CD14-positive monocyte (primary cell): ENCODE data around the gene CXCR6. TPM values are rescaled to one million over a fixed set of nuclear protein-coding genes. Genes with fewer than 3 reads are reported as not detected.
A peak's percentile ranks its signal among the peaks of the same experiment; 100 is the strongest.

Source experiments
- DNase-seq, 3 donors: peaks; one replicate each; pipeline ENCODE4 v3.0.0-alpha.2; 2011 to 2022
- H2AFZ ChIP-seq: 2 replicates; pipeline ENCODE4 v1.6.0; 2012; ENCODE audit warnings: mild to moderate bottlenecking, low read depth, low read length, inconsistent platforms; ENCODE audit not compliant: insufficient read depth, poor library complexity, severe bottlenecking
- H3K27ac ChIP-seq, 2 donors: 1 replicate in 1 of 2; 2 replicates in 1 of 2; pipeline ENCODE4 v1.5.1; 2012 to 2013; ENCODE audit warnings: low read length in 2 of 2, control low read depth in 1 of 2, inconsistent platforms in 1 of 2, low read depth in 1 of 2, mild to moderate bottlenecking in 1 of 2
- H3K27me3 ChIP-seq, 2 donors: one replicate each; pipeline versions ENCODE4 v1.6.0 to v1.6.1; 2011 to 2013; ENCODE audit warnings: low read length in 2 of 2; ENCODE audit not compliant: control insufficient read depth in 2 of 2, insufficient read depth in 2 of 2
- H3K36me3 ChIP-seq, 2 donors: replicated peaks in 1 of 2; 1 replicate in 1 of 2; 2 replicates in 1 of 2; pipeline versions ENCODE4 v1.5.1 to v1.6.1; 2012 to 2013; ENCODE audit warnings: low read length in 2 of 2, control low read depth in 1 of 2, inconsistent platforms in 1 of 2, mild to moderate bottlenecking in 1 of 2; ENCODE audit not compliant: insufficient read depth in 2 of 2, control insufficient read depth in 1 of 2
- H3K4me1 ChIP-seq, 2 donors: 1 replicate in 1 of 2; 2 replicates in 1 of 2; pipeline versions ENCODE4 v1.5.1 to v1.6.1; 2012 to 2013; ENCODE audit warnings: low read length in 2 of 2, control low read depth in 1 of 2, inconsistent platforms in 1 of 2, mild to moderate bottlenecking in 1 of 2, moderate library complexity in 1 of 2; ENCODE audit not compliant: insufficient read depth in 2 of 2, control insufficient read depth in 1 of 2
- H3K4me2 ChIP-seq: replicated peaks from 2 replicates; pipeline ENCODE3; 2012; ENCODE audit warnings: low read length, moderate library complexity, mild to moderate bottlenecking; ENCODE audit not compliant: poor library complexity, severe bottlenecking; ENCODE audit errors: extremely low read depth
- H3K4me3 ChIP-seq, 3 experiments: fragments of 200-600 bp in 1 of 3; sonication (generic) in 1 of 3; replicated peaks in 1 of 3; 1 replicate in 2 of 3; 2 replicates in 1 of 3; pipeline ENCODE4 v1.5.1; 2011 to 2013; ENCODE audit warnings: low read length in 3 of 3, mild to moderate bottlenecking in 3 of 3, control low read depth in 2 of 3, low read depth in 2 of 3, inconsistent platforms in 1 of 3, moderate library complexity in 1 of 3
- H3K79me2 ChIP-seq: 2 replicates; pipeline ENCODE4 v1.6.0; 2012; ENCODE audit warnings: mild to moderate bottlenecking, control low read depth, inconsistent platforms, low read length, moderate library complexity; ENCODE audit not compliant: insufficient read depth
- H3K9ac ChIP-seq: 2 replicates; pipeline ENCODE4 v1.6.0; 2017; ENCODE audit warnings: low read length, mild to moderate bottlenecking; ENCODE audit not compliant: insufficient read depth, poor library complexity, severe bottlenecking
- H3K9me3 ChIP-seq, 2 donors: replicated peaks in 1 of 2; 1 replicate in 1 of 2; 2 replicates in 1 of 2; pipeline versions ENCODE4 v1.5.1 to v1.6.1; 2012 to 2013; ENCODE audit warnings: low read length in 2 of 2, control low read depth in 1 of 2; ENCODE audit not compliant: control insufficient read depth in 1 of 2, insufficient read depth in 1 of 2
- H4K20me1 ChIP-seq: 2 replicates; pipeline ENCODE4 v1.6.0; 2012; ENCODE audit warnings: mild to moderate bottlenecking, low read length, control low read depth, moderate library complexity; ENCODE audit not compliant: insufficient read depth
- H3K27ac Mint-ChIP-seq, 7 donors: one replicate each; pipeline ENCODE4 v1.8.0; 2020; ENCODE audit warnings: mild to moderate bottlenecking in 7 of 7, mixed read lengths in 7 of 7, moderate library complexity in 6 of 7, inconsistent platforms in 2 of 7
- H3K27me3 Mint-ChIP-seq, 3 donors: one replicate each; pipeline ENCODE4 v1.8.0; 2021 to 2022; ENCODE audit warnings: low read depth in 3 of 3, mild to moderate bottlenecking in 3 of 3, mixed read lengths in 3 of 3, moderate library complexity in 3 of 3, inconsistent platforms in 1 of 3
- H3K36me3 Mint-ChIP-seq, 2 donors: one replicate each; pipeline ENCODE4 v1.8.0; 2020; ENCODE audit warnings: mixed read lengths in 2 of 2, inconsistent platforms in 1 of 2, mild to moderate bottlenecking in 1 of 2
- H3K4me1 Mint-ChIP-seq: one replicate; pipeline ENCODE4 v1.8.0; 2020; ENCODE audit warnings: mild to moderate bottlenecking, mixed read lengths
- H3K4me3 Mint-ChIP-seq, 2 donors: one replicate each; pipeline ENCODE4 v1.8.0; 2020; ENCODE audit warnings: mild to moderate bottlenecking in 2 of 2, mixed read lengths in 2 of 2, moderate library complexity in 1 of 2
- H3K9me3 Mint-ChIP-seq, 7 donors: one replicate each; pipeline ENCODE4 v1.8.0; 2020 to 2022; ENCODE audit warnings: mixed read lengths in 7 of 7, mild to moderate bottlenecking in 6 of 7, moderate library complexity in 6 of 7, inconsistent platforms in 2 of 7
- CTCF ChIP-seq: fragments of 200-600 bp; IDR thresholded peaks from one replicate; pipeline ENCODE4 v1.8.0; 2022; ENCODE audit warnings: antibody characterized with exemption, mild to moderate bottlenecking
- WGBS: methylation state at CpG from one replicate; pipeline ENCODE4 v1.1.5; 2013; ENCODE audit warnings: missing lambda C conversion rate; ENCODE audit not compliant: insufficient coverage; 5-methylcytosine and 5-hydroxymethylcytosine counted together
- intact Hi-C, 2 donors: fragments of 100-400 bp; cut with micrococcal nuclease; formaldehyde crosslinking; loops; one replicate each; pipeline versions ENCODE4 v1.15.0 to v1.15.1; 2023
- polyA plus RNA-seq, 3 donors: library from polyadenylated mRNA; depleted of rRNA in 1 of 3; unstranded in 2 of 3; stranded (reverse) in 1 of 3; fragments of 300-500 nt in 2 of 3; fragments of >200 nt in 1 of 3; fragmentation: Illumina TruSeq in 2 of 3; gene quantifications; 1 replicate in 2 of 3; 2 replicates in 1 of 3; pipeline ENCODE4 v1.2.3, GENCODE V29; 2012 to 2021

The CXCR6 gene
- polyA plus RNA-seq, 3 donors = 0.10 TPM; not detected in 2

- Histone ChIP-seq H3K4me2 (no peak overlapping the region), H3K79me2 (peaks cover 37% of the 10 kb centered on the region), H3K36me3 (peaks cover 51 to 64% of the 10 kb centered on the region in 2 donors), H3K9ac (no peak overlapping the region), H3K4me3 (no peak overlapping the region), H4K20me1 (peaks cover 45% of the 10 kb centered on the region), H3K9me3 (no peaks in the 10 kb centered on the region), H3K27ac (peak overlapping the region in 1 of 2 donors; percentile 18), H3K27me3 (no peaks in the 10 kb centered on the region), H2AFZ (no peak overlapping the region), H3K4me1 (peaks cover 11 to 21% of the 10 kb centered on the region in 2 donors)
- no peak for DNase-seq
- H3K27me3 Mint-ChIP-seq = peaks cover 0 to 5% (median 0%) of the 10 kb centered on the region in 3 donors
- intact Hi-C loops = no loop called here
- H3K36me3 Mint-ChIP-seq = peaks cover 71 to 73% of the 10 kb centered on the region in 2 donors
- no peak for TF ChIP-seq CTCF
- no peaks in the 10 kb centered on the region for H3K9me3 Mint-ChIP-seq
- no peak overlapping the region for H3K4me3 Mint-ChIP-seq
- peaks cover 25% of the 10 kb centered on the region for H3K4me1 Mint-ChIP-seq
- 94% methylated on average over 5 of the region's 8 CpGs for WGBS
- H3K27ac Mint-ChIP-seq = peak overlapping the region in 1 of 7 donors; percentile 61
Observed at GRCh38 chr3:45984331-45985312, 41.4 kb downstream of the CXCR6 start.

GRCh38 chr3:45985532-45986302 is 42.5 kb downstream of the CXCR6 start:
- H3K4me3 ChIP-seq = no peak overlapping the region
- no peak overlapping the region for H3K27ac ChIP-seq
- peaks cover 52% of the 10 kb centered on the region for H4K20me1 ChIP-seq
- peaks cover 32% of the 10 kb centered on the region for H3K4me1 Mint-ChIP-seq
- no peak overlapping the region for H3K4me3 Mint-ChIP-seq
- no peak overlapping the region for H3K4me2 ChIP-seq
- WGBS = 97% methylated on average over 5 of the region's 13 CpGs
- H2AFZ ChIP-seq = no peak overlapping the region
- intact Hi-C loops = no loop called here
- no peaks in the 10 kb centered on the region for H3K9me3 ChIP-seq
- DNase-seq = no peak
- peaks cover 10 to 22% of the 10 kb centered on the region in 2 donors for H3K4me1 ChIP-seq
- no peak overlapping the region for H3K9ac ChIP-seq
- H3K36me3 ChIP-seq = peaks cover 43 to 54% of the 10 kb centered on the region in 2 donors
- no peaks in the 10 kb centered on the region for H3K27me3 ChIP-seq
- no peaks in the 10 kb centered on the region for H3K9me3 Mint-ChIP-seq
- peaks cover 37% of the 10 kb centered on the region for H3K79me2 ChIP-seq
- peaks cover 69 to 73% of the 10 kb centered on the region in 2 donors for H3K36me3 Mint-ChIP-seq
- TF ChIP-seq CTCF = no peak
- H3K27me3 Mint-ChIP-seq = peaks cover 0 to 5% (median 0%) of the 10 kb centered on the region in 3 donors
- H3K27ac Mint-ChIP-seq = peak overlapping the region in 1 of 7 donors; percentile 32
